Endothelial cell of umbilical vein (primary cell): ENCODE measurements around the gene DCLK1.

Experiments
- EZH2 ChIP-seq: IDR thresholded peaks from 2 replicates; pipeline ENCODE4 v1.6.1; 2012; ENCODE audit warnings: borderline replicate concordance, low read depth, mild to moderate bottlenecking, moderate library complexity, low read length, inconsistent platforms; ENCODE audit not compliant: severe bottlenecking
- JUN ChIP-seq: IDR thresholded peaks from 2 replicates; pipeline ENCODE4 v1.6.1; 2011; ENCODE audit warnings: borderline replicate concordance, low read depth; ENCODE audit not compliant: insufficient read length, insufficient read depth
- MAX ChIP-seq: IDR thresholded peaks from 2 replicates; pipeline ENCODE4 v1.6.1; 2011; ENCODE audit not compliant: insufficient read depth, insufficient read length
- POLR2A ChIP-seq: IDR thresholded peaks from 2 replicates; pipeline ENCODE4 v1.6.1; 2012; ENCODE audit warnings: low read depth, mild to moderate bottlenecking, control low read depth, low read length
- POLR2AphosphoS5 ChIP-seq: IDR thresholded peaks from 2 replicates; pipeline ENCODE4 v1.6.1; 2012; ENCODE audit warnings: low read depth, mild to moderate bottlenecking, control low read depth, low read length, moderate library complexity; ENCODE audit not compliant: insufficient read depth

GRCh38 chr13:35792021-35792420, 339.2 kb downstream of the DCLK1 start:
- TF ChIP-seq EZH2: no peak
- no peak for TF ChIP-seq JUN
- TF ChIP-seq POLR2A: no peak
- no peak for TF ChIP-seq MAX
- no peak for TF ChIP-seq POLR2AphosphoS5
